PC-3 (cell line): ENCODE results near the gene PHYKPL. TPM values are rescaled to one million over a fixed set of nuclear protein-coding genes. Genes with fewer than 3 reads are reported as not detected.

Source experiments
- total RNA-seq: library from RNA; depleted of rRNA; stranded (reverse); fragments of >200 nt; gene quantifications from 2 replicates; pipeline ENCODE4 v1.2.3, GENCODE V29; 2014; rRNA removed

Gene PHYKPL
- total RNA-seq, 1 experiment from 2014 or later = 31.2 TPM

Other genes starting within 250 kb of the PHYKPL start
- not detected in 2 replicates for gene PROP1, start 236.6 kb downstream of the PHYKPL start, total RNA-seq
- 0.36 and 0.86 TPM in 2 replicates for gene N4BP3, start 119.3 kb downstream of the PHYKPL start, total RNA-seq
- gene RMND5B, start 101.8 kb downstream of the PHYKPL start, total RNA-seq = 33.2 and 36.4 TPM in 2 replicates
- 649 TPM in 2 replicates for gene NHP2, start 78.9 kb downstream of the PHYKPL start, total RNA-seq
- not detected in 2 replicates for gene GMCL2, start 45.4 kb downstream of the PHYKPL start, total RNA-seq
- gene HNRNPAB, start 28.3 kb downstream of the PHYKPL start, total RNA-seq = 231 and 369 TPM in 2 replicates